H9 (cell line): ENCODE results near the gene SHISA7. TPM values are rescaled to one million over a fixed set of nuclear protein-coding genes. Genes with fewer than 3 reads are reported as not detected.

ENCODE experiments used
- DNase-seq: peaks from one replicate; pipeline ENCODE4 v3.0.0-alpha.2; 2017
- H2AFZ ChIP-seq: one replicate; pipeline ENCODE4 v1.6.1; 2013; ENCODE audit warnings: mild to moderate bottlenecking, low read length, control low read depth, moderate library complexity
- H2AK5ac ChIP-seq: 2 replicates; pipeline ENCODE4 v1.6.1; 2013; ENCODE audit warnings: low read length, control low read depth, mixed read lengths; ENCODE audit not compliant: insufficient read length
- H2BK120ac ChIP-seq: one replicate; pipeline ENCODE4 v1.6.1; 2013; ENCODE audit warnings: low read depth, mild to moderate bottlenecking, low read length, control low read depth, inconsistent platforms; ENCODE audit not compliant: poor library complexity, severe bottlenecking
- H2BK12ac ChIP-seq: 2 replicates; pipeline ENCODE4 v1.6.1; 2013; ENCODE audit warnings: low read length, control low read depth, mixed read lengths, low read depth; ENCODE audit not compliant: insufficient read length
- H2BK15ac ChIP-seq: 2 replicates; pipeline ENCODE4 v1.6.1; 2013; ENCODE audit warnings: low read depth, low read length, control low read depth
- H2BK20ac ChIP-seq: one replicate; pipeline ENCODE4 v1.6.1; 2013; ENCODE audit warnings: low read depth, mild to moderate bottlenecking, low read length, control low read depth, inconsistent platforms; ENCODE audit not compliant: poor library complexity, severe bottlenecking
- H2BK5ac ChIP-seq: 2 replicates; pipeline ENCODE4 v1.6.1; 2013; ENCODE audit warnings: low read length, control low read depth, mixed read lengths; ENCODE audit not compliant: insufficient read length
- H3K14ac ChIP-seq: 2 replicates; pipeline ENCODE4 v1.6.1; 2013; ENCODE audit warnings: low read length, control low read depth; ENCODE audit not compliant: insufficient read depth
- H3K18ac ChIP-seq: 2 replicates; pipeline ENCODE4 v1.6.1; 2013; ENCODE audit warnings: low read depth, mild to moderate bottlenecking, mixed read lengths, low read length, control low read depth; ENCODE audit not compliant: insufficient read length
- H3K23ac ChIP-seq: 2 replicates; pipeline ENCODE4 v1.6.1; 2013; ENCODE audit warnings: low read length, control low read depth, mixed read lengths, low read depth; ENCODE audit not compliant: insufficient read length
- H3K23me2 ChIP-seq: 2 replicates; pipeline ENCODE4 v1.6.1; 2013; ENCODE audit warnings: low read depth, mild to moderate bottlenecking, mixed read lengths, low read length, control low read depth; ENCODE audit not compliant: insufficient read length, poor library complexity, severe bottlenecking
- H3K27ac ChIP-seq: 2 replicates; pipeline ENCODE4 v1.5.1; 2013; ENCODE audit warnings: low read length, control low read depth, mixed read lengths, low read depth; ENCODE audit not compliant: insufficient read length
- H3K27me3 ChIP-seq: 2 replicates; pipeline ENCODE4 v1.6.1; 2013; ENCODE audit warnings: low read length, control low read depth, inconsistent platforms; ENCODE audit not compliant: insufficient read depth
- H3K4ac ChIP-seq: 2 replicates; pipeline ENCODE4 v1.6.1; 2013; ENCODE audit warnings: low read depth, mild to moderate bottlenecking, control low read depth, inconsistent platforms, low read length, moderate library complexity
- H3K4me1 ChIP-seq: 2 replicates; pipeline ENCODE4 v1.6.1; 2013; ENCODE audit warnings: low read length, control low read depth, inconsistent platforms; ENCODE audit not compliant: insufficient read depth
- H3K4me2 ChIP-seq: 2 replicates; pipeline ENCODE4 v1.6.1; 2013; ENCODE audit warnings: low read length, control low read depth, mixed read lengths; ENCODE audit not compliant: insufficient read length, insufficient read depth
- H3K56ac ChIP-seq: 2 replicates; pipeline ENCODE4 v1.6.1; 2013; ENCODE audit warnings: low read depth, mild to moderate bottlenecking, mixed read lengths, low read length, control low read depth; ENCODE audit not compliant: insufficient read length
- H3K79me1 ChIP-seq: 2 replicates; pipeline ENCODE4 v1.6.1; 2013; ENCODE audit warnings: low read depth, mild to moderate bottlenecking, moderate library complexity, low read length, control low read depth, inconsistent platforms; ENCODE audit not compliant: insufficient read depth, poor library complexity, severe bottlenecking
- H3K79me2 ChIP-seq: 2 replicates; pipeline ENCODE4 v1.6.1; 2013; ENCODE audit warnings: low read length, control low read depth, inconsistent platforms; ENCODE audit not compliant: insufficient read depth
- H3K9ac ChIP-seq: 2 replicates; pipeline ENCODE4 v1.6.1; 2013; ENCODE audit warnings: low read length, control low read depth, mixed read lengths; ENCODE audit not compliant: insufficient read length; ENCODE audit errors: extremely low read depth
- H3K9me3 ChIP-seq: one replicate; pipeline ENCODE4 v1.6.1; 2013; ENCODE audit warnings: low read depth, low read length, inconsistent platforms; ENCODE audit not compliant: control insufficient read depth
- H3T11ph ChIP-seq: one replicate; pipeline ENCODE4 v1.6.1; 2013; ENCODE audit warnings: mild to moderate bottlenecking, low read length, control low read depth, inconsistent platforms
- H4K20me1 ChIP-seq: one replicate; pipeline ENCODE4 v1.6.1; 2013; ENCODE audit not compliant: control insufficient read depth, insufficient read length, insufficient read depth
- H4K5ac ChIP-seq: 2 replicates; pipeline ENCODE4 v1.6.1; 2013; ENCODE audit warnings: low read depth, mild to moderate bottlenecking, mixed read lengths, low read length, control low read depth; ENCODE audit not compliant: insufficient read length
- H4K8ac ChIP-seq: replicated peaks from 2 replicates; pipeline ENCODE4 v1.6.1; 2013; ENCODE audit warnings: low read length, control low read depth, mixed read lengths, low read depth; ENCODE audit not compliant: insufficient read length
- H4K91ac ChIP-seq: 2 replicates; pipeline ENCODE4 v1.6.1; 2013; ENCODE audit warnings: low read depth, mild to moderate bottlenecking, moderate library complexity, mixed read lengths, low read length, control low read depth; ENCODE audit not compliant: insufficient read length
- H3K27ac Mint-ChIP-seq, 3 experiments: 2 replicates in 2 of 3; 3 replicates in 1 of 3; pipeline ENCODE4 v1.8.0; 2020 to 2021; ENCODE audit warnings: mixed read lengths in 3 of 3, mild to moderate bottlenecking in 1 of 3, moderate library complexity in 1 of 3
- H3K27me3 Mint-ChIP-seq: 2 replicates; pipeline ENCODE4 v1.8.0; 2021; ENCODE audit warnings: low read depth, mild to moderate bottlenecking, moderate library complexity, mixed read lengths
- H3K36me3 Mint-ChIP-seq, 3 experiments: 2 replicates in 2 of 3; 3 replicates in 1 of 3; pipeline ENCODE4 v1.8.0; 2020 to 2021; ENCODE audit warnings: low read depth in 3 of 3, mixed read lengths in 3 of 3; ENCODE audit not compliant: insufficient read depth in 1 of 3
- H3K4me1 Mint-ChIP-seq, 2 experiments: 2 replicates each; pipeline ENCODE4 v1.8.0; 2020; ENCODE audit warnings: mixed read lengths in 2 of 2
- H3K4me3 Mint-ChIP-seq, 2 experiments: 2 replicates in 1 of 2; 3 replicates in 1 of 2; pipeline ENCODE4 v1.8.0; 2020 to 2021; ENCODE audit warnings: mild to moderate bottlenecking in 2 of 2, mixed read lengths in 2 of 2, moderate library complexity in 1 of 2
- H3K9me3 Mint-ChIP-seq, 2 experiments: 2 replicates in 1 of 2; 3 replicates in 1 of 2; pipeline ENCODE4 v1.8.0; 2020; ENCODE audit warnings: mild to moderate bottlenecking in 2 of 2, mixed read lengths in 2 of 2, moderate library complexity in 1 of 2
- CTCF ChIP-seq: fragments of 200-600 bp; sonication (generic); conservative IDR thresholded peaks from 3 replicates; pipeline ENCODE4 v1.8.0; 2021; ENCODE audit warnings: antibody characterized with exemption, mild to moderate bottlenecking
- WGBS: extraction: QIAGEN DNeasy Blood & Tissue Kit; methylation state at CpG from one replicate; pipeline ENCODE4 v1.1.7; 2013; ENCODE audit warnings: missing lambda C conversion rate, low lambda C conversion rate, mixed read lengths; ENCODE audit not compliant: insufficient read length; ENCODE audit errors: extremely low coverage; 5-methylcytosine and 5-hydroxymethylcytosine counted together
- total RNA-seq: library from RNA; stranded (reverse); gene quantifications from 2 replicates; pipeline ENCODE4 v1.2.1, GENCODE V29; 2021

SHISA7 gene
- total RNA-seq, 1 experiment from 2014 or later = 0.31 TPM

GRCh38 chr19:55456347-55456746, 13.2 kb upstream of the SHISA7 start:
- H3K27ac ChIP-seq = no peak overlapping the region
- H3K4ac ChIP-seq = no peak overlapping the region
- no peak for TF ChIP-seq CTCF
- H3K14ac ChIP-seq = no peak overlapping the region
- H4K5ac ChIP-seq = no peak overlapping the region
- 0 out of 2 replicates have a peak, but pooled peaks cover 4% of the 10 kb centered on the region for H3K79me2 ChIP-seq
- H3K9ac ChIP-seq = no peak overlapping the region
- Mint-ChIP-seq H3K36me3 (peaks cover 16 to 18% (median 18%) of the 10 kb centered on the region in 3 experiments; a peak in 6 of 7 replicates), H3K4me1 (peaks cover 15 to 34% of the 10 kb centered on the region in 2 experiments), H3K4me3 (no peak overlapping the region), H3K27ac (no peak overlapping the region; a peak in 1 of 7 replicates), H3K27me3 (peaks cover 17% of the 10 kb centered on the region), H3K9me3 (no peaks in the 10 kb centered on the region; a peak in 1 of 5 replicates)
- H3K56ac ChIP-seq = no peak overlapping the region
- H2BK20ac ChIP-seq = no peak overlapping the region
- no peak overlapping the region for H4K8ac ChIP-seq
- peaks cover 2% of the 10 kb centered on the region; the same call in 1 of the 2 replicates for H3K27me3 ChIP-seq
- no peak overlapping the region for H3K23ac ChIP-seq
- no peaks in the 10 kb centered on the region for H3K79me1 ChIP-seq
- no peaks in the 10 kb centered on the region for H4K20me1 ChIP-seq
- peaks cover 9% of the 10 kb centered on the region for H3K23me2 ChIP-seq
- H2BK15ac ChIP-seq = no peak overlapping the region
- no peak for DNase-seq
- H2AK5ac ChIP-seq = no peak overlapping the region
- H3K4me2 ChIP-seq = no peak overlapping the region
- H2BK120ac ChIP-seq = no peak overlapping the region
- 0 out of 2 replicates have a peak, but pooled peaks cover 5% of the 10 kb centered on the region for H3K4me1 ChIP-seq
- no peak overlapping the region for H4K91ac ChIP-seq
- no peak overlapping the region for H3K18ac ChIP-seq
- WGBS = no CpG with 5 or more reads among the region's 14 CpGs
- H2BK5ac ChIP-seq = no peak overlapping the region
- H3T11ph ChIP-seq = no peak overlapping the region
- H3K9me3 ChIP-seq = no peaks in the 10 kb centered on the region
- no peak overlapping the region for H2BK12ac ChIP-seq
- no peak overlapping the region for H2AFZ ChIP-seq
